Measurements from ENCODE around the gene TRAPPC10. TPM values are rescaled to one million over a fixed set of nuclear protein-coding genes. Genes with fewer than 3 reads are reported as not detected.

TRAPPC10 gene
- total RNA-seq, 1 experiment from 2014 or later = 28.8 TPM

GRCh38 chr21:44078411-44078981 lies 66.4 kb downstream of the TRAPPC10 start:
- no peak overlapping the region for H3K27ac Mint-ChIP-seq (ENCODE audit: unreplicated experiment)
- H3K9me3 Mint-ChIP-seq (ENCODE audit: low read depth, unreplicated experiment) = no peaks in the 10 kb centered on the region
- peaks cover 9% of the 10 kb centered on the region for H3K4me1 Mint-ChIP-seq (ENCODE audit: low read depth, unreplicated experiment)
- no peaks in the 10 kb centered on the region for H3K27me3 Mint-ChIP-seq (ENCODE audit: unreplicated experiment)
- no TSS peak for BruUV-seq (replicated peaks)
- CTCF ChIA-PET = interaction anchor here (0.6 kb wide), 2 partner anchors 9 to 10 kb away, joined by 3 to 4 read pairs; no protein-coding TSS in a partner anchor
- DNase-seq = no peak
- TF ChIP-seq CTCF (IDR thresholded peaks at IDR 0.05; ENCODE audit: unreplicated experiment) = no peak
- peaks cover 26% of the 10 kb centered on the region for H3K36me3 Mint-ChIP-seq (ENCODE audit: insufficient read depth, unreplicated experiment)
- intact Hi-C loops (cut with micrococcal nuclease; ENCODE audit: unreplicated experiment) = no loop called here
- no peak overlapping the region for H3K4me3 Mint-ChIP-seq (ENCODE audit: low read depth, unreplicated experiment)

GRCh38 chr21:44079446-44079845 lies 67.3 kb downstream of the TRAPPC10 start:
- peaks cover 9% of the 10 kb centered on the region for H3K4me1 Mint-ChIP-seq (ENCODE audit: low read depth, unreplicated experiment)
- no peak for DNase-seq
- H3K36me3 Mint-ChIP-seq (ENCODE audit: insufficient read depth, unreplicated experiment) = peaks cover 27% of the 10 kb centered on the region
- no peak overlapping the region for H3K27ac Mint-ChIP-seq (ENCODE audit: unreplicated experiment)
- no TSS peak for BruUV-seq (replicated peaks)
- intact Hi-C loops (cut with micrococcal nuclease; ENCODE audit: unreplicated experiment) = no loop called here
- H3K4me3 Mint-ChIP-seq (ENCODE audit: low read depth, unreplicated experiment) = no peak overlapping the region
- H3K27me3 Mint-ChIP-seq (ENCODE audit: unreplicated experiment) = no peaks in the 10 kb centered on the region
- no peak for TF ChIP-seq CTCF (IDR thresholded peaks at IDR 0.05; ENCODE audit: unreplicated experiment)
- H3K9me3 Mint-ChIP-seq (ENCODE audit: low read depth, unreplicated experiment) = no peaks in the 10 kb centered on the region
- CTCF ChIA-PET = no interaction called here

GRCh38 chr21:44079846-44080245 lies 67.7 kb downstream of the TRAPPC10 start:
- intact Hi-C loops (cut with micrococcal nuclease; ENCODE audit: unreplicated experiment) = no loop called here
- H3K4me3 Mint-ChIP-seq (ENCODE audit: low read depth, unreplicated experiment) = no peak overlapping the region
- no peak overlapping the region for H3K27ac Mint-ChIP-seq (ENCODE audit: unreplicated experiment)
- BruUV-seq (replicated peaks) = no TSS peak
- H3K27me3 Mint-ChIP-seq (ENCODE audit: unreplicated experiment) = no peaks in the 10 kb centered on the region
- H3K36me3 Mint-ChIP-seq (ENCODE audit: insufficient read depth, unreplicated experiment) = peaks cover 27% of the 10 kb centered on the region
- peaks cover 9% of the 10 kb centered on the region for H3K4me1 Mint-ChIP-seq (ENCODE audit: low read depth, unreplicated experiment)
- no peak for TF ChIP-seq CTCF (IDR thresholded peaks at IDR 0.05; ENCODE audit: unreplicated experiment)
- no peak for DNase-seq
- CTCF ChIA-PET = no interaction called here
- H3K9me3 Mint-ChIP-seq (ENCODE audit: low read depth, unreplicated experiment) = no peaks in the 10 kb centered on the region

- H3K27ac Mint-ChIP-seq (ENCODE audit: unreplicated experiment) = peak overlapping the region; percentile 44
- intact Hi-C loops (cut with micrococcal nuclease; ENCODE audit: unreplicated experiment) = no loop called here
- peaks cover 9% of the 10 kb centered on the region for H3K4me1 Mint-ChIP-seq (ENCODE audit: low read depth, unreplicated experiment)
- peak; percentile 50 for DNase-seq
- CTCF ChIA-PET = no interaction called here
- no peak for TF ChIP-seq CTCF (IDR thresholded peaks at IDR 0.05; ENCODE audit: unreplicated experiment)
- H3K9me3 Mint-ChIP-seq (ENCODE audit: low read depth, unreplicated experiment) = no peaks in the 10 kb centered on the region
- no TSS peak for BruUV-seq (replicated peaks)
- H3K4me3 Mint-ChIP-seq (ENCODE audit: low read depth, unreplicated experiment) = peak overlapping the region; percentile 28
- H3K36me3 Mint-ChIP-seq (ENCODE audit: insufficient read depth, unreplicated experiment) = peaks cover 27% of the 10 kb centered on the region
- H3K27me3 Mint-ChIP-seq (ENCODE audit: unreplicated experiment) = no peaks in the 10 kb centered on the region
These were observed 70.7 kb downstream of the TRAPPC10 start for GRCh38 chr21:44082648-44083440.

Measured in Calu3 (cell line).